GM12878 (cell line): ENCODE results near the gene PPP1R7. TPM values are rescaled to one million over a fixed set of nuclear protein-coding genes. Genes with fewer than 3 reads are reported as not detected.

ENCODE experiments used
- ATAC-seq: fragments of 200-7000 bp; cut with Tn5 transposase; 3 replicates; pipeline ENCODE4 v1.9.1; 2020; ENCODE audit warnings: mild to moderate bottlenecking, moderate library complexity
- BruUV-seq: library from RNA; stranded (reverse); fragments of 400-500 nt; replicated peaks from 2 replicates; lab custom pipeline; 2021; lab: Mats Ljungman, UMichigan
- CTCF ChIA-PET: fragments of 300-600 bp; sonication (Branson Sonifier 250); formaldehyde crosslinking; extraction: SDS; loops from one replicate; lab custom pipeline; 2021; ENCODE audit warnings: inconsistent platforms; lab: Yijun Ruan, JAX
- POLR2A ChIA-PET: fragments of 350-600 bp; formaldehyde crosslinking; extraction: SDS; loops from one replicate; lab custom pipeline; 2021; ENCODE audit warnings: inconsistent platforms; lab: Charles Lee
- RAD21 ChIA-PET: fragments of 300-600 bp; sonication (Branson Sonifier 250); formaldehyde crosslinking; loops from one replicate; lab custom pipeline; 2023; ENCODE audit warnings: antibody characterized with exemption; ENCODE audit not compliant: unreplicated experiment; lab: Charles Lee
- SMC1A ChIA-PET: fragments of 300-600 bp; sonication (Branson Sonifier 250); formaldehyde crosslinking; loops from one replicate; lab custom pipeline; 2023; ENCODE audit not compliant: unreplicated experiment, uncharacterized antibody; lab: Charles Lee
- DNase-seq: peaks from one replicate; pipeline ENCODE4 v3.0.0-alpha.2; 2011; ENCODE audit warnings: low read depth, low spot score
- FAIRE-seq: peaks from 3 replicates; lab custom pipeline; 2011; peaks lifted over from hg19 to GRCh38; lab: Jason Lieb, UNC
- H2AFZ ChIP-seq: 2 replicates; pipeline ENCODE4 v1.6.0; 2011; ENCODE audit warnings: low read depth, low read length, control low read depth; ENCODE audit not compliant: control insufficient read depth
- H3K27ac ChIP-seq: 2 replicates; pipeline ENCODE4 v1.5.1; 2011; ENCODE audit warnings: control low read depth; ENCODE audit not compliant: control insufficient read depth, insufficient read depth
- H3K27me3 ChIP-seq, 2 experiments: replicated peaks in 1 of 2; 2 replicates each; pipeline versions ENCODE4 v1.6.0 to v1.6.1; 2011; ENCODE audit warnings: low read length in 1 of 2; ENCODE audit not compliant: control insufficient read depth in 2 of 2, insufficient read depth in 2 of 2
- H3K36me3 ChIP-seq, 2 experiments: 2 replicates each; pipeline ENCODE4 v1.5.1; 2011; ENCODE audit warnings: low read length in 1 of 2; ENCODE audit not compliant: control insufficient read depth in 2 of 2, insufficient read depth in 2 of 2
- H3K4me1 ChIP-seq: 2 replicates; pipeline ENCODE4 v1.6.1; 2011; ENCODE audit warnings: mild to moderate bottlenecking, low read length, moderate library complexity, mixed read lengths; ENCODE audit not compliant: control insufficient read depth, insufficient read depth
- H3K4me2 ChIP-seq: 2 replicates; pipeline ENCODE4 v1.6.0; 2011; ENCODE audit warnings: control low read depth; ENCODE audit not compliant: control insufficient read depth, insufficient read depth
- H3K4me3 ChIP-seq: fragments of 200-600 bp; sonication (generic); 2 replicates; pipeline ENCODE4 v1.5.1; 2016
- H3K79me2 ChIP-seq: 2 replicates; pipeline ENCODE4 v1.6.0; 2011; ENCODE audit warnings: low read length; ENCODE audit not compliant: control insufficient read depth, insufficient read depth
- H3K9ac ChIP-seq: 2 replicates; pipeline ENCODE4 v1.8.0; 2011; ENCODE audit warnings: low read length, control low read depth, mixed read lengths; ENCODE audit not compliant: control insufficient read depth, insufficient read depth
- H3K9me3 ChIP-seq: replicated peaks from 3 replicates; pipeline ENCODE4 v1.5.1; 2011; ENCODE audit warnings: mild to moderate bottlenecking, low read length; ENCODE audit not compliant: control insufficient read depth, insufficient read depth
- H4K20me1 ChIP-seq: 2 replicates; pipeline ENCODE4 v1.6.0; 2011; ENCODE audit not compliant: control insufficient read depth, insufficient read depth
- ASH2L ChIP-seq: fragments of 300-600, 200-600 bp; sonication (generic); IDR thresholded peaks from 2 replicates; pipeline ENCODE4 v1.6.1; 2017; ENCODE audit warnings: low read depth, mild to moderate bottlenecking, borderline replicate concordance
- ATF3 ChIP-seq: IDR thresholded peaks from 2 replicates; pipeline ENCODE4 v1.6.1; 2011; ENCODE audit warnings: low read depth, mild to moderate bottlenecking, low read length, moderate library complexity, borderline replicate concordance; ENCODE audit errors: extremely low read depth
- CBFB ChIP-seq: IDR thresholded peaks from 2 replicates; pipeline ENCODE4 v1.6.1; 2016; ENCODE audit warnings: antibody characterized with exemption, low read depth
- CEBPB ChIP-seq, 2 experiments: fragments of 150-350 bp in 1 of 2; IDR thresholded peaks; 2 replicates each; pipeline ENCODE4 v1.6.1; 2012 to 2014; ENCODE audit warnings: low read depth in 2 of 2, low read length in 2 of 2, borderline replicate concordance in 1 of 2, inconsistent platforms in 1 of 2
- HCFC1 ChIP-seq: fragments of 150-350 bp; IDR thresholded peaks from 2 replicates; pipeline ENCODE4 v1.6.1; 2014; ENCODE audit warnings: low read length
- RB1 ChIP-seq: fragments of 450-650 bp; formaldehyde crosslinking; IDR thresholded peaks from 2 replicates; pipeline ENCODE4 v1.6.1; 2017; ENCODE audit warnings: mild to moderate bottlenecking, borderline replicate concordance
- RCOR1 ChIP-seq: conservative IDR thresholded peaks from 2 replicates; pipeline ENCODE4 v1.6.1; 2012; ENCODE audit warnings: low read depth, low read length, improper control_type of control experiment
- ZNF687 ChIP-seq: fragments of 450-650 bp; IDR thresholded peaks from 2 replicates; pipeline ENCODE4 v1.6.1; 2017; ENCODE audit warnings: mild to moderate bottlenecking, moderate library complexity
- ZSCAN29 ChIP-seq: fragments of 450-650 bp; IDR thresholded peaks from 2 replicates; pipeline ENCODE4 v1.6.1; 2017; ENCODE audit warnings: mild to moderate bottlenecking, moderate library complexity
- WGBS: methylation state at CpG from one replicate; pipeline ENCODE4 v1.1.6; 2016; ENCODE audit warnings: low lambda C conversion rate; ENCODE audit not compliant: insufficient replicate concordance, insufficient coverage; ENCODE audit errors: missing lambda C conversion rate; 5-methylcytosine and 5-hydroxymethylcytosine counted together
- in situ Hi-C: fragments of 300-500 bp; cut with MboI; formaldehyde crosslinking; loops from 9 replicates; pipeline ENCODE4 v1.14.3; 2018; ENCODE audit warnings: mixed read lengths
- intact Hi-C: fragments of 100-400 bp; cut with micrococcal nuclease; formaldehyde crosslinking; loops from one replicate; pipeline ENCODE4 v1.14.2; 2022; ENCODE audit not compliant: unreplicated experiment
- polyA plus RNA-seq, 11 experiments: library from polyadenylated mRNA; depleted of rRNA in 4 of 11; unstranded in 6 of 11; stranded (reverse) in 5 of 11; fragments of >200 nt; fragmentation: Nextera tagmentation in 4 of 11; fragmentation: Illumina TruSeq in 1 of 11; extraction: Ambion mirVana in 4 of 11; extraction: Trizol in 1 of 11; gene quantifications; 1 replicate in 1 of 11; 2 replicates in 10 of 11; pipeline versions ENCODE4 v1.2.1 to v1.2.3, GENCODE V29; 2011 to 2016; ENCODE audit warnings: inconsistent platforms in 2 of 11, missing spikeins in 2 of 11, low read depth in 1 of 11
- total RNA-seq, 4 experiments: library from RNA; depleted of rRNA in 3 of 4; stranded (reverse); fragments of >200 nt in 3 of 4; fragmentation: Illumina TruSeq in 1 of 4; extraction: Trizol in 1 of 4; gene quantifications; 2 replicates each; pipeline versions ENCODE4 v1.2.1 to v1.2.3, GENCODE V29; 2013 to 2021

PPP1R7 gene
- total and polyA plus RNA-seq, 10 of the 15 experiments (the other 5 are each of a cell fraction or from before 2014, with no cell fraction given) = 78.5 to 174 (median 93.7) TPM

GRCh38 chr2:241214766-241215165 lies 64.5 kb downstream of the PPP1R7 start:
- FAIRE-seq (no peak), DNase-seq (no peak), ATAC-seq (no peak)
- intact Hi-C loops = loop anchor here (5.0 to 10.0 kb wide), 2 partner anchors 137 to 360 kb away; no protein-coding TSS in a partner anchor
- Histone ChIP-seq H3K4me3 (no peak overlapping the region), H3K27me3 (no peaks in the 10 kb centered on the region), H3K4me1 (no peaks in the 10 kb centered on the region), H3K36me3 (no peaks in the 10 kb centered on the region), H2AFZ (no peak overlapping the region), H3K9ac (no peak overlapping the region), H3K4me2 (no peak overlapping the region), H3K79me2 (no peaks in the 10 kb centered on the region), H4K20me1 (no peaks in the 10 kb centered on the region), H3K9me3 (no peaks in the 10 kb centered on the region), H3K27ac (no peak overlapping the region)
- RAD21 ChIA-PET = no interaction called here
- TF ChIP-seq RCOR1 (no peak), ATF3 (no peak), RB1 (no peak), ZNF687 (no peak), HCFC1 (no peak), CBFB (no peak), ASH2L (no peak), ZSCAN29 (no peak), CEBPB (IDR thresholded peaks at IDR 0.05; ENCODE audit: borderline replicate concordance in 1 of 2, low read depth in 2 of 2, low read length in 2 of 2) (no peak)
- CTCF ChIA-PET = interaction anchor here (0.8 kb wide), 1 partner anchor 177 kb away, joined by 3 read pairs; no protein-coding TSS in a partner anchor
- no TSS peak for BruUV-seq
- POLR2A ChIA-PET = interaction anchor here (0.5 to 0.6 kb wide), 2 partner anchors 214 to 235 kb away, joined by 3 to 4 read pairs; no protein-coding TSS in a partner anchor
- 71% methylated on average over 11 of the region's 12 CpGs for WGBS
- in situ Hi-C loops = loop anchor here (5.0 kb wide), 1 partner anchor 137 kb away; no protein-coding TSS in a partner anchor
- SMC1A ChIA-PET = no interaction called here
